HG02588 (cell line): Measurements from ENCODE around the gene DLL1.
"Not testable (repeated sequence)": the region's sequence is repeated elsewhere in the genome, so short reads cannot be mapped to it uniquely, and the experiment has no call there.

Source experiments
- ATAC-seq: cut with Tn5 transposase; IDR thresholded peaks from one replicate; pipeline ENCODE4 v1.9.1; 2021; ENCODE audit warnings: mild to moderate bottlenecking, moderate library complexity; ENCODE audit not compliant: unreplicated experiment

DLL1 gene

GRCh38 chr6:170269846-170270541 is 20.9 kb downstream of the DLL1 start:
- no peak for ATAC-seq

GRCh38 chr6:170269151-170269845 is 21.6 kb downstream of the DLL1 start:
- ATAC-seq = no peak

- ATAC-seq = no peak
Measured at GRCh38 chr6:170268216-170269129, 22.4 kb downstream of the DLL1 start.

- no peak for ATAC-seq
Measured at GRCh38 chr6:170267688-170268087, 23.2 kb downstream of the DLL1 start.

GRCh38 chr6:170266061-170266825 is 24.6 kb downstream of the DLL1 start:
- ATAC-seq = no peak

- no peak for ATAC-seq
Measured at GRCh38 chr6:170265655-170266054, 25.2 kb downstream of the DLL1 start.

GRCh38 chr6:170264644-170265043 is 26.2 kb downstream of the DLL1 start:
- not testable (repeated sequence) for ATAC-seq

GRCh38 chr6:170264086-170264485 is 26.8 kb downstream of the DLL1 start:
- ATAC-seq = no peak

- no peak for ATAC-seq
Measured at GRCh38 chr6:170263410-170263809, 27.5 kb downstream of the DLL1 start.

- no peak for ATAC-seq
Measured at GRCh38 chr6:170262489-170263088, 28.3 kb downstream of the DLL1 start.

- no peak for ATAC-seq
Measured at GRCh38 chr6:170261643-170262488, 29.0 kb downstream of the DLL1 start.

GRCh38 chr6:170260686-170261085 is 30.2 kb downstream of the DLL1 start:
- no peak for ATAC-seq

- no peak for ATAC-seq
Measured at GRCh38 chr6:170259278-170259677, 31.6 kb downstream of the DLL1 start.

- ATAC-seq = no peak
Measured at GRCh38 chr6:170258407-170258806, 32.5 kb downstream of the DLL1 start.

GRCh38 chr6:170257376-170257775 is 33.5 kb downstream of the DLL1 start:
- ATAC-seq = no peak

- no peak for ATAC-seq
Measured at GRCh38 chr6:170256641-170257040, 34.2 kb downstream of the DLL1 start.

- ATAC-seq = no peak
Measured at GRCh38 chr6:170255426-170256125, 35.3 kb downstream of the DLL1 start.

GRCh38 chr6:170254315-170255213 is 36.3 kb downstream of the DLL1 start:
- no peak for ATAC-seq
